22Rv1 (cell line): ENCODE measurements around the gene RPAIN.

Experiments used
- H3K27ac ChIP-seq: fragments of 450-650 bp; 2 replicates; pipeline ENCODE4 v1.5.1; 2017
- ZFX ChIP-seq: fragments of 450-650 bp; IDR thresholded peaks from 2 replicates; pipeline ENCODE4 v1.6.1; 2017; ENCODE audit warnings: antibody characterized with exemption, borderline replicate concordance
- TF ChIP-seq, protein P1 (sequence below): fragments of 450-650 bp; IDR thresholded peaks from 2 replicates; pipeline ENCODE4 v1.5.1; 2017; ENCODE audit warnings: mild to moderate bottlenecking

Gene RPAIN

GRCh38 chr17:5438716-5439445 lies 18.9 kb downstream of the RPAIN start, which contains the start of gene C1QBP:
Gene C1QBP (minus strand): TSS chr17:5439155. CDS start chr17:5439073, 82 bp downstream.
- H3K27ac ChIP-seq = peak within 1 kb of the TSS; percentile 74
- TF ChIP-seq, protein P1, sequence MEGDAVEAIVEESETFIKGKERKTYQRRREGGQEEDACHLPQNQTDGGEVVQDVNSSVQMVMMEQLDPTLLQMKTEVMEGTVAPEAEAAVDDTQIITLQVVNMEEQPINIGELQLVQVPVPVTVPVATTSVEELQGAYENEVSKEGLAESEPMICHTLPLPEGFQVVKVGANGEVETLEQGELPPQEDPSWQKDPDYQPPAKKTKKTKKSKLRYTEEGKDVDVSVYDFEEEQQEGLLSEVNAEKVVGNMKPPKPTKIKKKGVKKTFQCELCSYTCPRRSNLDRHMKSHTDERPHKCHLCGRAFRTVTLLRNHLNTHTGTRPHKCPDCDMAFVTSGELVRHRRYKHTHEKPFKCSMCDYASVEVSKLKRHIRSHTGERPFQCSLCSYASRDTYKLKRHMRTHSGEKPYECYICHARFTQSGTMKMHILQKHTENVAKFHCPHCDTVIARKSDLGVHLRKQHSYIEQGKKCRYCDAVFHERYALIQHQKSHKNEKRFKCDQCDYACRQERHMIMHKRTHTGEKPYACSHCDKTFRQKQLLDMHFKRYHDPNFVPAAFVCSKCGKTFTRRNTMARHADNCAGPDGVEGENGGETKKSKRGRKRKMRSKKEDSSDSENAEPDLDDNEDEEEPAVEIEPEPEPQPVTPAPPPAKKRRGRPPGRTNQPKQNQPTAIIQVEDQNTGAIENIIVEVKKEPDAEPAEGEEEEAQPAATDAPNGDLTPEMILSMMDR = peak; percentile 99
- 0 out of 2 replicates have a peak, but pooled peaks have one; percentile 44 for TF ChIP-seq ZFX

GRCh38 chr17:5439446-5439764 lies 19.4 kb downstream of the RPAIN start:
- peak overlapping the region; percentile 74 for H3K27ac ChIP-seq
- no peak for TF ChIP-seq ZFX
- TF ChIP-seq, protein P1 = no peak

DNA sequence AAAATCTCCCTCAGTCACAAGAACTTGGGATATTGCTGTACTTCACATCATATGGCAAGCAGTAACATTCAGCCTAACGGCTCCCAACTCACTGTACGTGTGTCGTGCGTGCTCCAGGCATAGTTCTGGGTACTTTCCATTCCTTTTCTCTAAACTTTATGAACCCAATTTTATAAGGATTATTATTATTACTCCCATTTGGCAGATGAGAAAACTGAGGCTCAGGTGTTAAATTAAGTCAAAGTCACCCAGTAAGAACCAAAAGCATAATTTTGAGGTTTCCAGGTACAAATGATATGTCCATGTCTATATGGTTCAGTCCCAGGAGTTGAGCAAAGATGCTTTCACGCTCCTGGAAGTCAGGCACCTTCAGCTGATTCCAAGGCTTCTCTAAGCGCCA lies 23.7 kb downstream of the RPAIN start:
- TF ChIP-seq ZFX = no peak
- TF ChIP-seq, protein P1 = no peak
- no peak overlapping the region for H3K27ac ChIP-seq

- TF ChIP-seq, protein P1 = no peak
- no peak for TF ChIP-seq ZFX
Observed at GRCh38 chr17:5444209-5444608, 24.2 kb downstream of the RPAIN start.

DNA sequence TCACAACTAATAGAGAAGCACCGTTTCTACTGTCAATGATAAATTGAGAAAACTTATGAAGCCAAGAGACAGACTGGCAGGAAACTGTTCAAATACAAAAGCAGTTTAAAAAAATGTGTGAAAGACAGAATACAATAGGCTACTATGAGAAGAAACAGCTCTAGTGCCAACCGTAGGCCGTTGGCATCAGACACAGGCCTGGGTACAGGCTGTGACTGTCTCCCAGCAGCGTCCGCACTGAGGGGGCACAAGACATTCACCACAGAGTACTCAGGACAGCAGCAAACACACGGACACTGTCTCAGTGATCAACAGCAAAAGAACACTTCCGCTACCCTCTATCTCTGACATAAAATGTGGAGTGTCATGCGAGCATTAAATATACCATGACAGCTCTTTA lies 26.8 kb downstream of the RPAIN start:
- TF ChIP-seq ZFX = no peak
- TF ChIP-seq, protein P1 = no peak
- no peak overlapping the region for H3K27ac ChIP-seq

More at GRCh38 chr17:5444209-5444608, 24.2 kb downstream of the RPAIN start:
- H3K27ac ChIP-seq = no peak overlapping the region

- no peak for TF ChIP-seq ZFX
- TF ChIP-seq, protein P1 = no peak
- no peak overlapping the region for H3K27ac ChIP-seq
Observed at GRCh38 chr17:5464717-5465507, 44.9 kb downstream of the RPAIN start.

DNA sequence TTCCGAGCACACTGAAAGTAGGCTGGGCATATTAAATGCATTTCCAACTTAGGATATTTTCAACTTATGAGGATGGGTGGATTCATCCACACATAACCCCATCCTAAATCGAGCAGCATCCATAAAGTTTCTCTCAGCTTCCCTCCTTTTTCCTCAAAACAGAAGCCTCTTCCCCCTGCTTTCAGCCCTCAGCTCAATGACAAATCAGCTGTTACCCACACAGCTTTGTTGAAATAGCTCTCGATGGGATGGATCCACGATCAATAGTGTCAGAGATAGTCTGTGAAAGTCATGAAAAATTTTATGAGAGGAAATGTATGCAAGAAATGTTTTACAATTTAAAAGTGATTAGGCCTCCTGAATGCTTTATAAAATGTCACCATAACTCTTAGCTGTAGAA lies 46.3 kb downstream of the RPAIN start:
- no peak overlapping the region for H3K27ac ChIP-seq
- TF ChIP-seq, protein P1 = no peak
- no peak for TF ChIP-seq ZFX
